Stimulated activated naive CD8-positive, alpha-beta T cell treated with anti-CD3 and anti-CD28 coated beads, Interleukin-15, amount 100 ng/mL, for 72 hours (primary cell): ENCODE measurements around the gene ZIC1.

ENCODE experiments used
- ATAC-seq: fragments of 150-1000 bp; cut with Tn5 transposase; 2 replicates; pipeline ENCODE4 v1.10.0; 2021; ENCODE audit warnings: mild to moderate bottlenecking, moderate library complexity
- DNase-seq, 2 donors: peaks; one replicate each; pipeline ENCODE4 v3.0.0; 2021 to 2022
- H3K27ac Mint-ChIP-seq, 2 donors: one replicate each; pipeline ENCODE4 v1.8.0; 2022; ENCODE audit warnings: mild to moderate bottlenecking in 2 of 2, mixed read lengths in 2 of 2, moderate library complexity in 2 of 2
- H3K27me3 Mint-ChIP-seq: one replicate; pipeline ENCODE4 v1.8.0; 2022; ENCODE audit warnings: mixed read lengths
- H3K4me1 Mint-ChIP-seq: one replicate; pipeline ENCODE4 v1.8.0; 2022; ENCODE audit warnings: mild to moderate bottlenecking, mixed read lengths
- H3K4me3 Mint-ChIP-seq, 2 donors: one replicate each; pipeline ENCODE4 v1.8.0; 2022; ENCODE audit warnings: mild to moderate bottlenecking in 2 of 2, mixed read lengths in 2 of 2, moderate library complexity in 1 of 2
- H3K9me3 Mint-ChIP-seq, 2 donors: one replicate each; pipeline ENCODE4 v1.8.0; 2022; ENCODE audit warnings: mixed read lengths in 2 of 2

ZIC1 gene

DNA sequence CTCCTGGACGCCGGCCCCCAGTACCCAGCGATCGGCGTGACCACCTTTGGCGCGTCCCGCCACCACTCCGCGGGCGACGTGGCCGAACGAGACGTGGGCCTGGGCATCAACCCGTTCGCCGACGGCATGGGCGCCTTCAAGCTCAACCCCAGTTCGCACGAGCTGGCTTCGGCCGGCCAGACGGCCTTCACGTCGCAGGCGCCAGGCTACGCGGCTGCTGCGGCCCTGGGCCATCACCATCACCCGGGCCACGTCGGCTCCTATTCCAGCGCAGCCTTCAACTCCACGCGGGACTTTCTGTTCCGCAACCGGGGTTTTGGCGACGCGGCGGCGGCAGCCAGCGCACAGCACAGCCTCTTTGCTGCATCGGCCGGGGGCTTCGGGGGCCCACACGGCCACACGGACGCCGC is 956 bp downstream of the ZIC1 start:
- no peak for DNase-seq
- ATAC-seq: no peak
- H3K4me3 Mint-ChIP-seq: no peak overlapping the region
- peaks cover 98% of the 10 kb centered on the region for H3K27me3 Mint-ChIP-seq
- peaks cover 48% of the 10 kb centered on the region for H3K4me1 Mint-ChIP-seq
- H3K9me3 Mint-ChIP-seq: peaks cover 12 to 32% of the 10 kb centered on the region in 2 donors
- no peak overlapping the region for H3K27ac Mint-ChIP-seq

DNA sequence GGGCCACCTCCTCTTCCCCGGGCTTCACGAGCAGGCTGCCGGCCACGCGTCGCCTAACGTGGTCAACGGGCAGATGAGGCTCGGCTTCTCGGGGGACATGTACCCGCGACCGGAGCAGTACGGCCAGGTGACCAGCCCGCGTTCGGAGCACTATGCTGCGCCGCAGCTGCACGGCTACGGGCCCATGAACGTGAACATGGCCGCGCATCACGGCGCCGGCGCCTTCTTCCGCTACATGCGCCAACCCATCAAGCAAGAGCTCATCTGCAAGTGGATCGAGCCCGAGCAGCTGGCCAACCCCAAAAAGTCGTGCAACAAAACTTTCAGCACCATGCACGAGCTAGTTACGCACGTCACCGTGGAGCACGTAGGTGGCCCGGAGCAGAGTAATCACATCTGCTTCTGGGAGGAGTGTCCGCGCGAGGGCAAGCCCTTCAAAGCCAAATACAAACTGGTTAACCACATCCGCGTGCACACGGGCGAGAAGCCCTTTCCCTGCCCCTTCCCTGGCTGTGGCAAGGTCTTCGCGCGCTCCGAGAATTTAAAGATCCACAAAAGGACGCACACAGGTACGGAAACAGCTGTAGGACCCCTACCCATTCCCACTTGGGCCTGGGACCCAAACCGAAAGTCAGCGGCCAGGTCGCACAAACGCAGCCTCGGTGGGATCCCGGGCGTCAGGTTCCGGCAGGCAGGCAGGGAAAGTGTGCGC is 1.5 kb downstream of the ZIC1 start:
- H3K9me3 Mint-ChIP-seq: peaks cover 17 to 32% of the 10 kb centered on the region in 2 donors
- peaks cover 48% of the 10 kb centered on the region for H3K4me1 Mint-ChIP-seq
- ATAC-seq (peak; percentile 35), DNase-seq (no peak)
- H3K4me3 Mint-ChIP-seq: peak overlapping the region; percentile 36 to 61
- H3K27ac Mint-ChIP-seq: peak overlapping the region in 1 of 2 donors; percentile 91
- peaks cover 98% of the 10 kb centered on the region for H3K27me3 Mint-ChIP-seq

DNA sequence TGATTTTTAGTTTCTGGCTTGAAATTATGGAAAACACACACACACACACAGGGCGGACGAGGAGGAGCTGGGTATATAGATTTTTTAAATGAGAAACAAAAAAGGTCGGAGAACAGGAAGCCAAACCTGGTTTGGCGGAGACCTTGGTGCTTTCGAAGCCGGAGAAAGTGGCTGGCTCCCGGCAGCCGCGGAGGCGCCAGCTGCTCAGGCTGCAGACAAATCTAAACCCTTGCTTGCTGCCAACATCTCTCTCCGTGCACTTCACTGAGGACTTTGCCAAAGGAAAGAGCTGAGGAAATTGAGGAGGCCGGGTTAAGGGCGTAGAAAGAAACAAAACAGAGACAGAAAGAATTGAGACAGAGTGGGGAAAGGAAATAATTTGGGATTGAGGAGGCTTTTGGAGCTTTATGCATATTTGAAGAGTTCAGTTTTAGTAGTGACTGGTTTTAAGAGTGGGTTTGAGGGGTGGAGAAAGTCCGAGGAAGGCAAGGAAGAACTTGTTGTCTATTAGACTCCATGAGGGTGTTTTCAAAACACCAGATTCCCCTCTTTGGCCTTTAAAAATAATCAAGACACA is 2.2 kb downstream of the ZIC1 start:
- H3K9me3 Mint-ChIP-seq: peaks cover 19 to 32% of the 10 kb centered on the region in 2 donors
- no peak for ATAC-seq
- peak overlapping the region; percentile 24 to 91 for H3K27ac Mint-ChIP-seq
- peak overlapping the region; percentile 36 to 61 for H3K4me3 Mint-ChIP-seq
- DNase-seq: no peak
- peaks cover 48% of the 10 kb centered on the region for H3K4me1 Mint-ChIP-seq
- peaks cover 96% of the 10 kb centered on the region for H3K27me3 Mint-ChIP-seq

- H3K4me3 Mint-ChIP-seq: peak overlapping the region; percentile 36 to 61
Observed at GRCh38 chr3:147411815-147412241, 2.7 kb downstream of the ZIC1 start.

GRCh38 chr3:147412261-147412916 is 3.2 kb downstream of the ZIC1 start:
- Mint-ChIP-seq H3K4me1 (peaks cover 48% of the 10 kb centered on the region), H3K27me3 (peaks cover 94% of the 10 kb centered on the region), H3K4me3 (peak overlapping the region; percentile 49 to 53), H3K27ac (no peak overlapping the region), H3K9me3 (peaks cover 19 to 32% of the 10 kb centered on the region in 2 donors)
- DNase-seq (no peak), ATAC-seq (no peak)

More at GRCh38 chr3:147411815-147412241, 2.7 kb downstream of the ZIC1 start:
- H3K27ac Mint-ChIP-seq: peak overlapping the region in 1 of 2 donors; percentile 91
- DNase-seq (no peak), ATAC-seq (no peak)
- H3K4me1 Mint-ChIP-seq: peaks cover 48% of the 10 kb centered on the region
- peaks cover 94% of the 10 kb centered on the region for H3K27me3 Mint-ChIP-seq
- peaks cover 19 to 32% of the 10 kb centered on the region in 2 donors for H3K9me3 Mint-ChIP-seq

GRCh38 chr3:147412917-147413685 is 3.9 kb downstream of the ZIC1 start:
- H3K9me3 Mint-ChIP-seq: peaks cover 14 to 28% of the 10 kb centered on the region in 2 donors
- H3K4me3 Mint-ChIP-seq: peak overlapping the region; percentile 69 to 84
- peaks cover 94% of the 10 kb centered on the region for H3K27me3 Mint-ChIP-seq
- peak overlapping the region in 1 of 2 donors; percentile 60 for H3K27ac Mint-ChIP-seq
- ATAC-seq (no peak), DNase-seq (no peak)
- peaks cover 45% of the 10 kb centered on the region for H3K4me1 Mint-ChIP-seq

GRCh38 chr3:147413686-147414389 is 4.7 kb downstream of the ZIC1 start:
- H3K4me3 Mint-ChIP-seq: peak overlapping the region; percentile 69 to 84
- ATAC-seq (no peak), DNase-seq (no peak)
- H3K27ac Mint-ChIP-seq: peak overlapping the region in 1 of 2 donors; percentile 60
- peaks cover 40% of the 10 kb centered on the region for H3K4me1 Mint-ChIP-seq
- peaks cover 7 to 21% of the 10 kb centered on the region in 2 donors for H3K9me3 Mint-ChIP-seq
- peaks cover 94% of the 10 kb centered on the region for H3K27me3 Mint-ChIP-seq

GRCh38 chr3:147414390-147415138 is 5.4 kb downstream of the ZIC1 start:
- ATAC-seq: no peak
- Mint-ChIP-seq H3K9me3 (peaks cover 7 to 16% of the 10 kb centered on the region in 2 donors), H3K27me3 (peaks cover 94% of the 10 kb centered on the region), H3K4me3 (no peak overlapping the region), H3K4me1 (peaks cover 39% of the 10 kb centered on the region), H3K27ac (no peak overlapping the region)
- DNase-seq: no peak

- Mint-ChIP-seq H3K4me1 (peaks cover 43% of the 10 kb centered on the region), H3K9me3 (peaks cover 7 to 21% of the 10 kb centered on the region in 2 donors), H3K27ac (no peak overlapping the region), H3K27me3 (peaks cover 96% of the 10 kb centered on the region), H3K4me3 (no peak overlapping the region)
- DNase-seq (no peak), ATAC-seq (no peak)
Observed at GRCh38 chr3:147415286-147415685, 6.1 kb downstream of the ZIC1 start.

DNA sequence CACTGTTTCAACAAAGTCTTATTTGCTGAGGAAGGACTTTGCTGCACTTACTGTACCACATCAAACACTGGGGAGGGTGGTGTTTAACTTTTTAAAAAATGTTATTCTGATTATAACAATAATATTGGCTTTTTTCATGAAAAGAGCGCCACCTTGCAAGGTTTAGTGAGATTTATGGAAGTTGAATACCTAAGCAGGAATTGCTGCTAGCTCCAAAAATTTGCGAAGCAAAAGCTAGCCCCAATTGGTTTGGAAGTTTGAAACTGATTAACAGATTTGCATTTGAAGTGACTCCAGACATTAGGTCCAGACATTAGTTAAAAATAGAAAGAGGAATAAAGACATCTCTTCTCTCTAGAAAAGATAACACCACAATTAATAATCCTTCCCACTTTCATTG is 6.7 kb downstream of the ZIC1 start:
- Mint-ChIP-seq H3K27ac (no peak overlapping the region), H3K4me3 (no peak overlapping the region), H3K4me1 (peaks cover 37% of the 10 kb centered on the region), H3K9me3 (peaks cover 7 to 21% of the 10 kb centered on the region in 2 donors), H3K27me3 (peaks cover 96% of the 10 kb centered on the region)
- DNase-seq: no peak
- no peak for ATAC-seq

- no peak for ATAC-seq
- peaks cover 7 to 13% of the 10 kb centered on the region in 2 donors for H3K9me3 Mint-ChIP-seq
- H3K27me3 Mint-ChIP-seq: peaks cover 94% of the 10 kb centered on the region
- H3K4me3 Mint-ChIP-seq: no peak overlapping the region
- no peak overlapping the region for H3K27ac Mint-ChIP-seq
- no peak for DNase-seq
- peaks cover 28% of the 10 kb centered on the region for H3K4me1 Mint-ChIP-seq
Observed at GRCh38 chr3:147416931-147417330, 7.8 kb downstream of the ZIC1 start.

DNA sequence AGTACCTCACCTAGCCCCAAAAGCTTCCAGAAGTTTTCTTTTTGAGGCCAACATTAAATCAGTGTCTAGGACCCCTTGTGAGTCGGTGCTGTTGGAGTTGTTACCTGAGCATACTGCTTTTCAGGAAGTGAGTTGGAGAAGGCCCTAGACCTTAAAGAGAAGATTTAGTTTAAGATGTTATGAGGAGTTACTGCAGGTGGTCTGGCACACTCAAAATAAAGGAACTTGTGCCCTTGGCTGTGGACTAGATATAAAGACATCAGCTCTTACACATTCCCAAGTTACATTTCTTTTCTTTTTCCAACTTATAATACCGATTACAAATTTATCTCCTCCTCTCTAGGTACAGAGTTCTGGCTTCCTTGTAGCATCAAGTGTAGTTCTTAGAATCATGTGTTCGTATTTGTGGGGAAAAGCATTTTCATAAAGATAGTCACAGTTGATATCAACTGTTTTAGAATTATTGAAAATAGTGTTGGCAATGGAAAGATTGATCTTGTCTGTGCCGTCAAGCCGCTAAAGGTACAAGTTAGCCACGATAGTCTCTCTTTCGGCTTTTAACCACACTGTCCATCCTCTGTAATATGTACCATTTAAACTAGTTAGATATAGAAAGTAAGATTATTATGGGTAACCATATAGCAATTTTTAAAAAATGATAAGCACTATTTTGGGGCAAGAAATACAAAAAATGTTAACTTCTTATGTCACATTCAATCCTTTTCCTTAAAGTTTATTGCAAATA is 8.6 kb downstream of the ZIC1 start:
- H3K4me1 Mint-ChIP-seq: peaks cover 24% of the 10 kb centered on the region
- no peak overlapping the region for H3K4me3 Mint-ChIP-seq
- H3K27me3 Mint-ChIP-seq: peaks cover 94% of the 10 kb centered on the region
- DNase-seq (no peak), ATAC-seq (no peak)
- peaks cover 7 to 13% of the 10 kb centered on the region in 2 donors for H3K9me3 Mint-ChIP-seq
- peak overlapping the region in 1 of 2 donors; percentile 27 for H3K27ac Mint-ChIP-seq

DNA sequence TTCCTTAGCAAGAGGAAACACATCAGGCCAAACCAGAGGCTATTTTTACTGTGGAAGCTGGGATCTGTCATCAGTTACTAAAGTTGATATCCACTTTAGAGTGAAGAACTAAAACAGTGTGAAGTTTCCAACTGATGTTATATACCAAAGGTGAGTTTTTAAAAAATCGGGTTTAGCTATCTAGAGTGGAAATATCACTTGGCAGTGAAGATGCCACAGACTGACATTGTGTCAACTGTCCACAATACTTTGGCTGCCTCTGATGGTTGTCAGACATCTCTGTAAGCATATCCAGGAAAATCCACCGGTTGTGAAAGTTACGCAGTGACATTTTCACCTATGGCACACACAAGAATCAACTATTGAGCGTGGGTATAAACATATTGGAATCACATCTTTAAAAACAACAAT is 9.2 kb downstream of the ZIC1 start:
- Mint-ChIP-seq H3K4me1 (peaks cover 21% of the 10 kb centered on the region), H3K27ac (no peak overlapping the region), H3K27me3 (peaks cover 94% of the 10 kb centered on the region), H3K4me3 (no peak overlapping the region), H3K9me3 (peaks cover 7 to 10% of the 10 kb centered on the region in 2 donors)
- ATAC-seq (no peak), DNase-seq (no peak)
